Measurements from ENCODE around the gene NT5M.

NT5M gene

GRCh38 chr17:17372856-17373520 lies 69.8 kb downstream of the NT5M start:
- TF ChIP-seq CTCF (conservative IDR thresholded peaks at IDR 0.05; ENCODE audit: low read length), result no peak
- TF ChIP-seq EZH2phosphoT487 (IDR thresholded peaks at IDR 0.05; ENCODE audit: borderline replicate concordance), result no peak
- H3K4me3 ChIP-seq (ENCODE audit: low read length, poor library complexity, severe bottlenecking), result no peak overlapping the region
- H3K36me3 ChIP-seq (ENCODE audit: insufficient read depth, low read length), result no peaks in the 10 kb centered on the region
- H2AFZ ChIP-seq (ENCODE audit: low read length), result no peak overlapping the region
- no peaks in the 10 kb centered on the region for H3K9me2 ChIP-seq (replicated peaks; ENCODE audit: low read depth, low read length)
- H3K4me2 ChIP-seq (ENCODE audit: low read depth, low read length, poor library complexity, severe bottlenecking), result no peak overlapping the region
- no peaks in the 10 kb centered on the region for H3K27me3 ChIP-seq (ENCODE audit: insufficient read depth, low read length, poor library complexity, severe bottlenecking)
- H3K9ac ChIP-seq (ENCODE audit: low read depth, low read length, poor library complexity, severe bottlenecking), result no peak overlapping the region
- no peaks in the 10 kb centered on the region for H3K9me3 ChIP-seq (ENCODE audit: insufficient read depth, low read depth, low read length)
- H3K79me2 ChIP-seq (ENCODE audit: insufficient read depth, low read length), result no peaks in the 10 kb centered on the region
- H3F3A ChIP-seq (ENCODE audit: low read depth), result no peaks in the 10 kb centered on the region
- no peaks in the 10 kb centered on the region for H3K4me1 ChIP-seq (ENCODE audit: insufficient read depth, low read length, poor library complexity, severe bottlenecking)
- no peaks in the 10 kb centered on the region for H4K20me1 ChIP-seq (ENCODE audit: insufficient read depth, low read length, poor library complexity, severe bottlenecking)

- no peaks in the 10 kb centered on the region for H3K9me3 ChIP-seq (ENCODE audit: insufficient read depth, low read depth, low read length)
- no peaks in the 10 kb centered on the region for H3K79me2 ChIP-seq (ENCODE audit: insufficient read depth, low read length)
- no peaks in the 10 kb centered on the region for H4K20me1 ChIP-seq (ENCODE audit: insufficient read depth, low read length, poor library complexity, severe bottlenecking)
- no peaks in the 10 kb centered on the region for H3K27me3 ChIP-seq (ENCODE audit: insufficient read depth, low read length, poor library complexity, severe bottlenecking)
- H3K9me2 ChIP-seq (replicated peaks; ENCODE audit: low read depth, low read length), result no peaks in the 10 kb centered on the region
- no peak for TF ChIP-seq EZH2phosphoT487 (IDR thresholded peaks at IDR 0.05; ENCODE audit: borderline replicate concordance)
- no peak for TF ChIP-seq CTCF (conservative IDR thresholded peaks at IDR 0.05; ENCODE audit: low read length)
- no peaks in the 10 kb centered on the region for H3F3A ChIP-seq (ENCODE audit: low read depth)
- no peak overlapping the region for H3K4me3 ChIP-seq (ENCODE audit: low read length, poor library complexity, severe bottlenecking)
- no peaks in the 10 kb centered on the region for H3K36me3 ChIP-seq (ENCODE audit: insufficient read depth, low read length)
- H3K4me1 ChIP-seq (ENCODE audit: insufficient read depth, low read length, poor library complexity, severe bottlenecking), result no peaks in the 10 kb centered on the region
- H3K9ac ChIP-seq (ENCODE audit: low read depth, low read length, poor library complexity, severe bottlenecking), result no peak overlapping the region
- H2AFZ ChIP-seq (ENCODE audit: low read length), result no peak overlapping the region
- no peak overlapping the region for H3K4me2 ChIP-seq (ENCODE audit: low read depth, low read length, poor library complexity, severe bottlenecking)
Measured at GRCh38 chr17:17375841-17376240, 72.7 kb downstream of the NT5M start.

GRCh38 chr17:17376362-17376761 lies 73.2 kb downstream of the NT5M start:
- Histone ChIP-seq H3K79me2 (ENCODE audit: insufficient read depth, low read length) (no peaks in the 10 kb centered on the region), H3K36me3 (ENCODE audit: insufficient read depth, low read length) (no peaks in the 10 kb centered on the region), H4K20me1 (ENCODE audit: insufficient read depth, low read length, poor library complexity, severe bottlenecking) (no peaks in the 10 kb centered on the region), H3K4me3 (ENCODE audit: low read length, poor library complexity, severe bottlenecking) (no peak overlapping the region), H3K9me3 (ENCODE audit: insufficient read depth, low read depth, low read length) (no peaks in the 10 kb centered on the region), H3K9me2 (replicated peaks; ENCODE audit: low read depth, low read length) (no peaks in the 10 kb centered on the region), H2AFZ (ENCODE audit: low read length) (no peak overlapping the region), H3K4me2 (ENCODE audit: low read depth, low read length, poor library complexity, severe bottlenecking) (no peak overlapping the region), H3F3A (ENCODE audit: low read depth) (no peaks in the 10 kb centered on the region), H3K4me1 (ENCODE audit: insufficient read depth, low read length, poor library complexity, severe bottlenecking) (no peaks in the 10 kb centered on the region), H3K27me3 (ENCODE audit: insufficient read depth, low read length, poor library complexity, severe bottlenecking) (no peaks in the 10 kb centered on the region), H3K9ac (ENCODE audit: low read depth, low read length, poor library complexity, severe bottlenecking) (no peak overlapping the region)
- no peak for TF ChIP-seq EZH2phosphoT487 (IDR thresholded peaks at IDR 0.05; ENCODE audit: borderline replicate concordance)
- TF ChIP-seq CTCF (conservative IDR thresholded peaks at IDR 0.05; ENCODE audit: low read length), result no peak
